Endothelial cell of umbilical vein (primary cell): ENCODE results near the gene TRMT1.

ENCODE experiments used
- CTCF ChIP-seq, 2 donors: IDR thresholded peaks; 1 replicate in 1 of 2; 2 replicates in 1 of 2; pipeline ENCODE4 v1.5.1; 2011; ENCODE audit warnings: low read length in 2 of 2, mild to moderate bottlenecking in 2 of 2, moderate library complexity in 2 of 2, control low read depth in 1 of 2, inconsistent platforms in 1 of 2, low read depth in 1 of 2; ENCODE audit not compliant: insufficient read depth in 1 of 2; ENCODE audit errors: extremely low read depth in 1 of 2
- EZH2 ChIP-seq: IDR thresholded peaks from 2 replicates; pipeline ENCODE4 v1.6.1; 2012; ENCODE audit warnings: borderline replicate concordance, low read depth, mild to moderate bottlenecking, moderate library complexity, low read length, inconsistent platforms; ENCODE audit not compliant: severe bottlenecking
- GATA2 ChIP-seq: IDR thresholded peaks from 2 replicates; pipeline ENCODE4 v1.7.0; 2011; ENCODE audit warnings: low read depth, mild to moderate bottlenecking, moderate library complexity, mixed read lengths, low read length; ENCODE audit not compliant: insufficient read length, insufficient read depth
- JUN ChIP-seq: IDR thresholded peaks from 2 replicates; pipeline ENCODE4 v1.6.1; 2011; ENCODE audit warnings: borderline replicate concordance, low read depth; ENCODE audit not compliant: insufficient read length, insufficient read depth
- MAX ChIP-seq: IDR thresholded peaks from 2 replicates; pipeline ENCODE4 v1.6.1; 2011; ENCODE audit not compliant: insufficient read depth, insufficient read length
- MYC ChIP-seq: IDR thresholded peaks from one replicate; pipeline ENCODE4 v1.6.1; 2011; ENCODE audit warnings: mild to moderate bottlenecking, low read depth, low read length
- POLR2A ChIP-seq: IDR thresholded peaks from 2 replicates; pipeline ENCODE4 v1.6.1; 2012; ENCODE audit warnings: low read depth, mild to moderate bottlenecking, control low read depth, low read length
- POLR2AphosphoS5 ChIP-seq: IDR thresholded peaks from 2 replicates; pipeline ENCODE4 v1.6.1; 2012; ENCODE audit warnings: low read depth, mild to moderate bottlenecking, control low read depth, low read length, moderate library complexity; ENCODE audit not compliant: insufficient read depth

- TF ChIP-seq POLR2AphosphoS5: no peak
- no peak for TF ChIP-seq MAX
- TF ChIP-seq CTCF (IDR thresholded peaks at IDR 0.05; ENCODE audit: extremely low read depth in 1 of 2, insufficient read depth in 1 of 2, low read depth in 1 of 2, low read length in 2 of 2): no peak
- TF ChIP-seq POLR2A: no peak
- TF ChIP-seq EZH2: no peak
- no peak for TF ChIP-seq MYC
- no peak for TF ChIP-seq JUN
- no peak for TF ChIP-seq GATA2
Observed at GRCh38 chr19:13095393-13095784, 21.2 kb downstream of the TRMT1 start.
